GM12801 (cell line): ENCODE data around the gene RAET1G.

Experiments
- CTCF ChIP-seq: IDR thresholded peaks from one replicate; pipeline ENCODE4 v1.5.1; 2011; ENCODE audit warnings: control low read depth; ENCODE audit not compliant: insufficient read length; ENCODE audit errors: extremely low read depth

The RAET1G gene

GRCh38 chr6:149888659-149889058 lies 34.3 kb downstream of the RAET1G start:
- no peak for TF ChIP-seq CTCF

GRCh38 chr6:149888093-149888492 lies 34.8 kb downstream of the RAET1G start:
- TF ChIP-seq CTCF, result no peak

GRCh38 chr6:149887343-149887742 lies 35.6 kb downstream of the RAET1G start:
- TF ChIP-seq CTCF, result no peak

- TF ChIP-seq CTCF, result no peak
Observed at GRCh38 chr6:149885888-149886287, 37.0 kb downstream of the RAET1G start.

- no peak for TF ChIP-seq CTCF
Observed at GRCh38 chr6:149884617-149885016, 38.3 kb downstream of the RAET1G start.

- TF ChIP-seq CTCF, result no peak
Observed at GRCh38 chr6:149884215-149884614, 38.7 kb downstream of the RAET1G start.

- no peak for TF ChIP-seq CTCF
Observed at GRCh38 chr6:149881860-149882259, 41.1 kb downstream of the RAET1G start.
